Stimulated activated memory B cell treated with anti-CD40 and anti-IgM and Interleukin-4, amounts not matched to agents 10 μg/mL and 1 μg/mL and 100 μg/mL, for 72 hours (primary cell): Measurements from ENCODE around the gene FAM53B.

ENCODE experiments used
- ATAC-seq: fragments of 150-1000 bp; cut with Tn5 transposase; 2 replicates; pipeline ENCODE4 v1.10.0; 2021
- H3K27ac Mint-ChIP-seq: one replicate; pipeline ENCODE4 v1.8.0; 2022; ENCODE audit warnings: mild to moderate bottlenecking, mixed read lengths
- H3K27me3 Mint-ChIP-seq: one replicate; pipeline ENCODE4 v1.8.0; 2022; ENCODE audit warnings: mixed read lengths
- H3K36me3 Mint-ChIP-seq: one replicate; pipeline ENCODE4 v1.8.0; 2022; ENCODE audit warnings: mixed read lengths
- H3K4me1 Mint-ChIP-seq: one replicate; pipeline ENCODE4 v1.8.0; 2022; ENCODE audit warnings: mixed read lengths
- H3K4me3 Mint-ChIP-seq: one replicate; pipeline ENCODE4 v1.8.0; 2022; ENCODE audit warnings: mild to moderate bottlenecking, moderate library complexity, mixed read lengths
- H3K9me3 Mint-ChIP-seq: one replicate; pipeline ENCODE4 v1.8.0; 2022; ENCODE audit warnings: mixed read lengths

FAM53B gene

GRCh38 chr10:124653811-124654651 is 90.1 kb downstream of the FAM53B start:
- Mint-ChIP-seq H3K4me3 (no peak overlapping the region), H3K4me1 (peaks cover 91% of the 10 kb centered on the region), H3K36me3 (peaks cover 17% of the 10 kb centered on the region), H3K9me3 (no peaks in the 10 kb centered on the region), H3K27me3 (no peaks in the 10 kb centered on the region), H3K27ac (peak overlapping the region; percentile 99)
- ATAC-seq, result no peak

GRCh38 chr10:124653311-124653710 is 90.9 kb downstream of the FAM53B start:
- no peak for ATAC-seq
- H3K4me1 Mint-ChIP-seq, result peaks cover 91% of the 10 kb centered on the region
- no peak overlapping the region for H3K4me3 Mint-ChIP-seq
- peaks cover 17% of the 10 kb centered on the region for H3K36me3 Mint-ChIP-seq
- no peaks in the 10 kb centered on the region for H3K9me3 Mint-ChIP-seq
- H3K27ac Mint-ChIP-seq, result peak overlapping the region; percentile 99
- no peaks in the 10 kb centered on the region for H3K27me3 Mint-ChIP-seq

GRCh38 chr10:124652701-124653100 is 91.5 kb downstream of the FAM53B start:
- Mint-ChIP-seq H3K36me3 (peaks cover 19% of the 10 kb centered on the region), H3K4me3 (no peak overlapping the region), H3K4me1 (peaks cover 91% of the 10 kb centered on the region), H3K9me3 (no peaks in the 10 kb centered on the region), H3K27ac (peak overlapping the region; percentile 99), H3K27me3 (no peaks in the 10 kb centered on the region)
- peak; percentile 46 for ATAC-seq

- Mint-ChIP-seq H3K4me3 (no peak overlapping the region), H3K27me3 (no peaks in the 10 kb centered on the region), H3K36me3 (peaks cover 24% of the 10 kb centered on the region), H3K9me3 (no peaks in the 10 kb centered on the region), H3K4me1 (peaks cover 91% of the 10 kb centered on the region), H3K27ac (peak overlapping the region; percentile 99)
- no peak for ATAC-seq
These were observed 92.0 kb downstream of the FAM53B start for GRCh38 chr10:124652200-124652599.

- peak overlapping the region; percentile 62 for H3K4me3 Mint-ChIP-seq
These were observed 92.7 kb downstream of the FAM53B start for GRCh38 chr10:124651402-124651891.

GRCh38 chr10:124650820-124651401 is 93.3 kb downstream of the FAM53B start:
- Mint-ChIP-seq H3K27me3 (no peaks in the 10 kb centered on the region), H3K36me3 (peaks cover 31% of the 10 kb centered on the region), H3K4me1 (peaks cover 96% of the 10 kb centered on the region), H3K27ac (peak overlapping the region; percentile 99), H3K9me3 (no peaks in the 10 kb centered on the region), H3K4me3 (peak overlapping the region; percentile 62)
- peak; percentile 79 for ATAC-seq

More at GRCh38 chr10:124651402-124651891, 92.7 kb downstream of the FAM53B start:
- Mint-ChIP-seq H3K27me3 (no peaks in the 10 kb centered on the region), H3K9me3 (no peaks in the 10 kb centered on the region), H3K36me3 (peaks cover 28% of the 10 kb centered on the region), H3K4me1 (peaks cover 96% of the 10 kb centered on the region), H3K27ac (peak overlapping the region; percentile 99)
- ATAC-seq, result peak; percentile 53

GRCh38 chr10:124650263-124650662 is 93.9 kb downstream of the FAM53B start:
- H3K36me3 Mint-ChIP-seq, result peaks cover 26% of the 10 kb centered on the region
- ATAC-seq, result no peak
- no peak overlapping the region for H3K4me3 Mint-ChIP-seq
- H3K27me3 Mint-ChIP-seq, result no peaks in the 10 kb centered on the region
- peaks cover 95% of the 10 kb centered on the region for H3K4me1 Mint-ChIP-seq
- H3K27ac Mint-ChIP-seq, result peak overlapping the region; percentile 99
- no peaks in the 10 kb centered on the region for H3K9me3 Mint-ChIP-seq

- H3K36me3 Mint-ChIP-seq, result peaks cover 26% of the 10 kb centered on the region
- H3K9me3 Mint-ChIP-seq, result no peaks in the 10 kb centered on the region
- no peak for ATAC-seq
- peaks cover 95% of the 10 kb centered on the region for H3K4me1 Mint-ChIP-seq
- peak overlapping the region; percentile 99 for H3K27ac Mint-ChIP-seq
- no peaks in the 10 kb centered on the region for H3K27me3 Mint-ChIP-seq
- no peak overlapping the region for H3K4me3 Mint-ChIP-seq
These were observed 95.0 kb downstream of the FAM53B start for GRCh38 chr10:124649214-124649613.

GRCh38 chr10:124648738-124649137 is 95.4 kb downstream of the FAM53B start:
- no peaks in the 10 kb centered on the region for H3K27me3 Mint-ChIP-seq
- H3K9me3 Mint-ChIP-seq, result no peaks in the 10 kb centered on the region
- peaks cover 98% of the 10 kb centered on the region for H3K4me1 Mint-ChIP-seq
- no peak for ATAC-seq
- H3K36me3 Mint-ChIP-seq, result peaks cover 26% of the 10 kb centered on the region
- peak overlapping the region; percentile 99 for H3K27ac Mint-ChIP-seq
- peak overlapping the region; percentile 36 for H3K4me3 Mint-ChIP-seq

GRCh38 chr10:124648131-124648475 is 96.1 kb downstream of the FAM53B start:
- Mint-ChIP-seq H3K9me3 (no peaks in the 10 kb centered on the region), H3K27me3 (no peaks in the 10 kb centered on the region)
- no peak for ATAC-seq

GRCh38 chr10:124647421-124648130 is 96.6 kb downstream of the FAM53B start:
- ATAC-seq, result peak; percentile 84
- Mint-ChIP-seq H3K27ac (peak overlapping the region; percentile 99), H3K4me1 (peaks cover 99% of the 10 kb centered on the region), H3K27me3 (no peaks in the 10 kb centered on the region), H3K9me3 (no peaks in the 10 kb centered on the region), H3K36me3 (peaks cover 34% of the 10 kb centered on the region), H3K4me3 (peak overlapping the region; percentile 55)

More at GRCh38 chr10:124648131-124648475, 96.1 kb downstream of the FAM53B start:
- peak overlapping the region; percentile 55 for H3K4me3 Mint-ChIP-seq
- H3K4me1 Mint-ChIP-seq, result peaks cover 99% of the 10 kb centered on the region
- peak overlapping the region; percentile 99 for H3K27ac Mint-ChIP-seq
- peaks cover 29% of the 10 kb centered on the region for H3K36me3 Mint-ChIP-seq

- Mint-ChIP-seq H3K27ac (peak overlapping the region; percentile 99), H3K27me3 (no peaks in the 10 kb centered on the region), H3K4me1 (peaks cover 99% of the 10 kb centered on the region), H3K36me3 (peaks cover 36% of the 10 kb centered on the region), H3K9me3 (no peaks in the 10 kb centered on the region), H3K4me3 (no peak overlapping the region)
- ATAC-seq, result no peak
These were observed 97.5 kb downstream of the FAM53B start for GRCh38 chr10:124646483-124647352.

GRCh38 chr10:124645467-124646095 is 98.6 kb downstream of the FAM53B start:
- Mint-ChIP-seq H3K4me1 (peaks cover 99% of the 10 kb centered on the region), H3K36me3 (peaks cover 33% of the 10 kb centered on the region), H3K4me3 (no peak overlapping the region), H3K27me3 (no peaks in the 10 kb centered on the region), H3K9me3 (no peaks in the 10 kb centered on the region), H3K27ac (peak overlapping the region; percentile 99)
- ATAC-seq, result no peak

GRCh38 chr10:124644771-124645415 is 99.3 kb downstream of the FAM53B start:
- peak overlapping the region; percentile 99 for H3K27ac Mint-ChIP-seq
- H3K4me3 Mint-ChIP-seq, result no peak overlapping the region
- no peaks in the 10 kb centered on the region for H3K9me3 Mint-ChIP-seq
- peaks cover 99% of the 10 kb centered on the region for H3K4me1 Mint-ChIP-seq
- no peaks in the 10 kb centered on the region for H3K27me3 Mint-ChIP-seq
- H3K36me3 Mint-ChIP-seq, result peaks cover 31% of the 10 kb centered on the region
- ATAC-seq, result no peak
